Measurements from ENCODE around the gene PRKN. TPM values are rescaled to one million over a fixed set of nuclear protein-coding genes. Genes with fewer than 3 reads are reported as not detected.

The PRKN gene
- total and polyA plus RNA-seq, 3 experiments from 2014 or later, result 0.22 to 1.0 (median 0.55) TPM

DNA sequence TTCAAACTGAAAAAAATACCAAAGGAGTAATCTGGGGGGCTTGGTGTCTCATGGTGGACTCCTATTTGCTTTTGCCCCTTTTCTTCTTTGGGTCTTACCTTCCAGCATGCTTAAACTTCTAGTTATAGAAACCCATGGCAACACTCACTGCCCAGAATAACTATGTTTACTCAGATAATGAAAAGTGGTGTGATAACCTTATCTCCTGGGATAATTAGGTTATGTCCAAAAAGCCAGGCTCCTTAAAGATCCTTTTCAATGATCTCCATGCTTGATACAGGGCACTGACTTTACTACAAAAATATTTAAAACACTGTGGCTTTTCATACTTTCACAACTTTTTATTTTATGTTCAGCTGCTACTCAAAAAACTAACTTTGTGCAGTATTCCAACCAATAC is 245.6 kb downstream of the PRKN start:
- ChIA-PET POLR2A (no interaction called here), CTCF (no interaction called here)
- Histone ChIP-seq H3K27ac (ENCODE audit: low read depth, low read length) (no peak overlapping the region), H3K4me3 (ENCODE audit: low read length) (no peak overlapping the region), H3K4me1 (ENCODE audit: insufficient read depth, low read length) (no peaks in the 10 kb centered on the region), H3K27me3 (ENCODE audit: insufficient read depth, low read length, poor library complexity, severe bottlenecking) (no peaks in the 10 kb centered on the region), H3K36me3 (ENCODE audit: insufficient read depth, low read length) (no peaks in the 10 kb centered on the region), H3K9me3 (ENCODE audit: low read length) (no peaks in the 10 kb centered on the region)
- no peak for DNase-seq
- H3K9me3 Mint-ChIP-seq, result peaks cover 0 to 21% (median 19%) of the 10 kb centered on the region in 5 donors
- H3K27me3 Mint-ChIP-seq, result peaks cover 0 to 2% of the 10 kb centered on the region in 2 donors
- no peak overlapping the region for H3K4me3 Mint-ChIP-seq
- no peak overlapping the region for H3K27ac Mint-ChIP-seq
- no peaks in the 10 kb centered on the region for H3K4me1 Mint-ChIP-seq
- peaks cover 0 to 15% (median 0%) of the 10 kb centered on the region in 3 donors for H3K36me3 Mint-ChIP-seq

DNA sequence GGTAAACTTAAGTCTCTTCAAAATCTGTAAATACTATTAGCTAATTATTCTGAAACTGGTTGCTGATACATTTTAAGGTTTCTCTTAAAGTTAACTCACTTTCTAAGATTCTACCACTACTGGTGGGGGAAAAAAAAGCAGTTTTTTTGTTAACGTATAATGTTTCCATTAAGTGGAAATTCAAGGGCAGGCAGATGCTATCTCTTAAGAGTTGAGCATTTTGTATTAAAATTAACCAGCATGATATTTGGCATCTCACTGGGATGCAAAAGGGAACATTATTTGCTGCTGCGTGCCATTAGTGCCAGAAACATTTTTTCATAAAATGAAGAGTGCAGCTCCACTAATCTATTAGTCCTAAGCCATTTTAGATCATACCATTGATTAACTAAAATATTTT is 246.2 kb downstream of the PRKN start:
- Histone ChIP-seq H3K27me3 (ENCODE audit: insufficient read depth, low read length, poor library complexity, severe bottlenecking) (no peaks in the 10 kb centered on the region), H3K4me3 (ENCODE audit: low read length) (no peak overlapping the region), H3K36me3 (ENCODE audit: insufficient read depth, low read length) (no peaks in the 10 kb centered on the region), H3K4me1 (ENCODE audit: insufficient read depth, low read length) (no peaks in the 10 kb centered on the region), H3K27ac (ENCODE audit: low read depth, low read length) (no peak overlapping the region), H3K9me3 (ENCODE audit: low read length) (no peaks in the 10 kb centered on the region)
- ChIA-PET POLR2A (no interaction called here), CTCF (no interaction called here)
- Mint-ChIP-seq H3K27me3 (peaks cover 0 to 2% of the 10 kb centered on the region in 2 donors), H3K9me3 (peaks cover 0 to 25% (median 20%) of the 10 kb centered on the region in 5 donors), H3K4me3 (no peak overlapping the region), H3K4me1 (no peaks in the 10 kb centered on the region), H3K36me3 (peaks cover 0 to 19% (median 0%) of the 10 kb centered on the region in 3 donors), H3K27ac (no peak overlapping the region)
- DNase-seq, result no peak

- Mint-ChIP-seq H3K36me3 (peaks cover 0 to 25% (median 0%) of the 10 kb centered on the region in 3 donors), H3K4me3 (no peak overlapping the region), H3K9me3 (peaks cover 0 to 30% (median 22%) of the 10 kb centered on the region in 5 donors), H3K4me1 (no peaks in the 10 kb centered on the region), H3K27ac (no peak overlapping the region), H3K27me3 (peaks cover 0 to 2% of the 10 kb centered on the region in 2 donors)
- no peak overlapping the region for H3K4me3 ChIP-seq (ENCODE audit: low read length)
- no peaks in the 10 kb centered on the region for H3K4me1 ChIP-seq (ENCODE audit: insufficient read depth, low read length)
- H3K36me3 ChIP-seq (ENCODE audit: insufficient read depth, low read length), result no peaks in the 10 kb centered on the region
- ChIA-PET CTCF (no interaction called here), POLR2A (no interaction called here)
- H3K27ac ChIP-seq (ENCODE audit: low read depth, low read length), result no peak overlapping the region
- H3K9me3 ChIP-seq (ENCODE audit: low read length), result no peaks in the 10 kb centered on the region
- H3K27me3 ChIP-seq (ENCODE audit: insufficient read depth, low read length, poor library complexity, severe bottlenecking), result no peaks in the 10 kb centered on the region
- no peak for DNase-seq
These were observed 249.3 kb downstream of the PRKN start for GRCh38 chr6:162478192-162478671.

- ChIA-PET POLR2A (no interaction called here), CTCF (no interaction called here)
- no peak for DNase-seq
- Histone ChIP-seq H3K27me3 (ENCODE audit: insufficient read depth, low read length, poor library complexity, severe bottlenecking) (no peaks in the 10 kb centered on the region), H3K27ac (ENCODE audit: low read depth, low read length) (no peak overlapping the region), H3K4me1 (ENCODE audit: insufficient read depth, low read length) (no peaks in the 10 kb centered on the region), H3K36me3 (ENCODE audit: insufficient read depth, low read length) (no peaks in the 10 kb centered on the region), H3K9me3 (ENCODE audit: low read length) (no peaks in the 10 kb centered on the region), H3K4me3 (ENCODE audit: low read length) (no peak overlapping the region)
- Mint-ChIP-seq H3K27me3 (no peaks in the 10 kb centered on the region), H3K4me1 (no peaks in the 10 kb centered on the region), H3K9me3 (peaks cover 0 to 36% (median 14%) of the 10 kb centered on the region in 5 donors), H3K4me3 (no peak overlapping the region), H3K36me3 (peaks cover 0 to 17% (median 1%) of the 10 kb centered on the region in 3 donors), H3K27ac (no peak overlapping the region)
These were observed 252.8 kb downstream of the PRKN start for GRCh38 chr6:162474722-162475121.

DNA sequence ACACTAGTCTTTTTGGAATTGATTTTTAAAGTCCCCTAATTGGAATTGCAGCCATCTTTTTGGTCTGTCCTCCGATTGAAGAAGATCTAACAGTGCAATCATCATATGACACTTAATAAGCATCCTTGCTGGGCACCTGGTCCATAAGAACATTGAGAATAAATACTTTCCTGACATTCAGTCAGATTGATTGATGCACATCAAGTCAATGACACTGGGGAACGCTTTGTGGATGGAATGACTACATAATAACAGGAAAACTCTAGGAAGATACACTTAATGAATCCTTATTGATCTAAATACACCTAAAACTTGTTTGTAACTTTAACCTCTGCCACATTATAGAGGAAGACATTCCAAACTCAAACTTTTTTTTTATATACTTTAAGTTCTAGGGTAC is 255.7 kb downstream of the PRKN start:
- ChIA-PET POLR2A (no interaction called here), CTCF (no interaction called here)
- no peaks in the 10 kb centered on the region for H3K27me3 Mint-ChIP-seq
- Histone ChIP-seq H3K27me3 (ENCODE audit: insufficient read depth, low read length, poor library complexity, severe bottlenecking) (no peaks in the 10 kb centered on the region), H3K9me3 (ENCODE audit: low read length) (no peaks in the 10 kb centered on the region), H3K4me3 (ENCODE audit: low read length) (no peak overlapping the region), H3K27ac (ENCODE audit: low read depth, low read length) (no peak overlapping the region), H3K36me3 (ENCODE audit: insufficient read depth, low read length) (no peaks in the 10 kb centered on the region), H3K4me1 (ENCODE audit: insufficient read depth, low read length) (no peaks in the 10 kb centered on the region)
- peaks cover 0 to 10% (median 1%) of the 10 kb centered on the region in 3 donors for H3K36me3 Mint-ChIP-seq
- no peaks in the 10 kb centered on the region for H3K4me1 Mint-ChIP-seq
- peaks cover 3 to 41% (median 7%) of the 10 kb centered on the region in 5 donors for H3K9me3 Mint-ChIP-seq
- H3K4me3 Mint-ChIP-seq, result no peak overlapping the region
- no peak overlapping the region for H3K27ac Mint-ChIP-seq
- no peak for DNase-seq

GRCh38 chr6:162468326-162468725 is 259.2 kb downstream of the PRKN start:
- POLR2A ChIA-PET, result no interaction called here
- Histone ChIP-seq H3K27ac (ENCODE audit: low read depth, low read length) (no peak overlapping the region), H3K27me3 (ENCODE audit: insufficient read depth, low read length, poor library complexity, severe bottlenecking) (no peaks in the 10 kb centered on the region), H3K9me3 (ENCODE audit: low read length) (no peaks in the 10 kb centered on the region), H3K4me1 (ENCODE audit: insufficient read depth, low read length) (no peaks in the 10 kb centered on the region), H3K4me3 (ENCODE audit: low read length) (no peak overlapping the region), H3K36me3 (ENCODE audit: insufficient read depth, low read length) (no peaks in the 10 kb centered on the region)
- H3K9me3 Mint-ChIP-seq, result peaks cover 5 to 35% (median 7%) of the 10 kb centered on the region in 5 donors
- H3K27me3 Mint-ChIP-seq, result no peaks in the 10 kb centered on the region
- peaks cover 0 to 1% (median 0%) of the 10 kb centered on the region in 3 donors for H3K36me3 Mint-ChIP-seq
- DNase-seq, result no peak
- CTCF ChIA-PET, result no interaction called here
- H3K27ac Mint-ChIP-seq, result no peak overlapping the region
- H3K4me3 Mint-ChIP-seq, result no peak overlapping the region
- no peaks in the 10 kb centered on the region for H3K4me1 Mint-ChIP-seq

GRCh38 chr6:162467679-162468078 is 259.9 kb downstream of the PRKN start:
- H3K27me3 ChIP-seq (ENCODE audit: insufficient read depth, low read length, poor library complexity, severe bottlenecking), result no peaks in the 10 kb centered on the region
- H3K27ac Mint-ChIP-seq, result no peak overlapping the region
- H3K4me3 ChIP-seq (ENCODE audit: low read length), result no peak overlapping the region
- H3K27me3 Mint-ChIP-seq, result no peaks in the 10 kb centered on the region
- no peaks in the 10 kb centered on the region for H3K9me3 ChIP-seq (ENCODE audit: low read length)
- no peaks in the 10 kb centered on the region for H3K36me3 ChIP-seq (ENCODE audit: insufficient read depth, low read length)
- no peak overlapping the region for H3K4me3 Mint-ChIP-seq
- ChIA-PET POLR2A (no interaction called here), CTCF (no interaction called here)
- no peaks in the 10 kb centered on the region for H3K4me1 ChIP-seq (ENCODE audit: insufficient read depth, low read length)
- H3K9me3 Mint-ChIP-seq, result peaks cover 5 to 30% (median 7%) of the 10 kb centered on the region in 5 donors
- H3K4me1 Mint-ChIP-seq, result no peaks in the 10 kb centered on the region
- no peak overlapping the region for H3K27ac ChIP-seq (ENCODE audit: low read depth, low read length)
- H3K36me3 Mint-ChIP-seq, result no peaks in the 10 kb centered on the region
- no peak for DNase-seq

DNA sequence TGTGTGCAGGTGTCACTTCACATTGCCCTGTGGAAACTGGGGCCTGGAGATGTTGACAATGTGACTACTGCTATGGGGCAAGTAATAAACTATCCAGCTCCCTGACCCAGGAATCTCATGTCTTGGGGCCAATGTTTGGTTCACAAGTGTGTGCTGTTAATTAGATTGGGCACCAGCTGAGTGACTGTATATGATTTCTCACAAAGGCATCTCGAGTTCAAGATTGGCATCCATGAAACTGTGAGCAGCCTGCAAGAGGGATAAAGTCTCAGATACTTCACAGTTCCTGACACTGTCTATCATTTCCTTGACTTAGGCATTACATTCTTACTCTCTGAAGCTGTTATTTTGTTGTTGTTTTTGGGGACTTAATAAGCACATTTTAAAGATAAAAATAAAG is 264.0 kb downstream of the PRKN start:
- CTCF ChIA-PET, result no interaction called here
- Mint-ChIP-seq H3K27me3 (no peaks in the 10 kb centered on the region), H3K4me1 (no peaks in the 10 kb centered on the region), H3K4me3 (no peak overlapping the region), H3K27ac (no peak overlapping the region), H3K9me3 (peaks cover 4 to 34% (median 7%) of the 10 kb centered on the region in 5 donors), H3K36me3 (no peaks in the 10 kb centered on the region)
- H3K4me1 ChIP-seq (ENCODE audit: insufficient read depth, low read length), result no peaks in the 10 kb centered on the region
- no peaks in the 10 kb centered on the region for H3K27me3 ChIP-seq (ENCODE audit: insufficient read depth, low read length, poor library complexity, severe bottlenecking)
- POLR2A ChIA-PET, result no interaction called here
- DNase-seq, result no peak
- no peak overlapping the region for H3K4me3 ChIP-seq (ENCODE audit: low read length)
- H3K27ac ChIP-seq (ENCODE audit: low read depth, low read length), result no peak overlapping the region
- peaks cover 6% of the 10 kb centered on the region for H3K9me3 ChIP-seq (ENCODE audit: low read length)
- H3K36me3 ChIP-seq (ENCODE audit: insufficient read depth, low read length), result no peaks in the 10 kb centered on the region

DNA sequence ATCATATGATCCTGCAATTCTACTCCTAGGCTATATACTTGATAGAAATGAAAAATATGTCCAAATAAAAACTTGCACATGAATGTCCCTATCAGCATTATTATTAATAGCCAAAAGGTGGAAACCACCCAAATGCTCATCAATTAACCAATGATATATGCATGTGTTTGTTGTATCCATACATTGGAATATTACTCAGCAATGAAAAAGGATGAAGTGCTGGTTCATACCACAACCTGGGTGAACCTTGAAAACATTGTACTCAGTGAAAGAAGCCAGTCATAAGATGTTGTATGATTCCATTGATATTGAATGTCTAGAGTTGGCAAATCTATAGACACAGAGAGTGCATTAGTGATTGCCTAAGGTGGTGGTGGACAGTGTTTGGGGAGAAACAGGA is 267.6 kb downstream of the PRKN start:
- no peak overlapping the region for H3K4me3 ChIP-seq (ENCODE audit: low read length)
- no peak overlapping the region for H3K27ac Mint-ChIP-seq
- no peaks in the 10 kb centered on the region for H3K36me3 ChIP-seq (ENCODE audit: insufficient read depth, low read length)
- ChIA-PET CTCF (no interaction called here), POLR2A (no interaction called here)
- no peak overlapping the region for H3K27ac ChIP-seq (ENCODE audit: low read depth, low read length)
- H3K9me3 Mint-ChIP-seq, result peaks cover 7 to 26% (median 16%) of the 10 kb centered on the region in 5 donors
- H3K4me1 Mint-ChIP-seq, result no peaks in the 10 kb centered on the region
- no peaks in the 10 kb centered on the region for H3K36me3 Mint-ChIP-seq
- no peaks in the 10 kb centered on the region for H3K27me3 ChIP-seq (ENCODE audit: insufficient read depth, low read length, poor library complexity, severe bottlenecking)
- no peak for DNase-seq
- no peak overlapping the region for H3K4me3 Mint-ChIP-seq
- H3K4me1 ChIP-seq (ENCODE audit: insufficient read depth, low read length), result no peaks in the 10 kb centered on the region
- peaks cover 6% of the 10 kb centered on the region for H3K9me3 ChIP-seq (ENCODE audit: low read length)
- H3K27me3 Mint-ChIP-seq, result no peaks in the 10 kb centered on the region
